Activated CD8-positive, alpha-beta memory T cell treated with anti-CD3 and anti-CD28 coated beads, Interleukin-2, amount 50 U/mL, for 4 hours (primary cell): ENCODE results near the gene B3GNT3.

Experiments
- DNase-seq: peaks from one replicate; pipeline ENCODE4 v3.0.0-alpha.2; 2020

The B3GNT3 gene, protein sequence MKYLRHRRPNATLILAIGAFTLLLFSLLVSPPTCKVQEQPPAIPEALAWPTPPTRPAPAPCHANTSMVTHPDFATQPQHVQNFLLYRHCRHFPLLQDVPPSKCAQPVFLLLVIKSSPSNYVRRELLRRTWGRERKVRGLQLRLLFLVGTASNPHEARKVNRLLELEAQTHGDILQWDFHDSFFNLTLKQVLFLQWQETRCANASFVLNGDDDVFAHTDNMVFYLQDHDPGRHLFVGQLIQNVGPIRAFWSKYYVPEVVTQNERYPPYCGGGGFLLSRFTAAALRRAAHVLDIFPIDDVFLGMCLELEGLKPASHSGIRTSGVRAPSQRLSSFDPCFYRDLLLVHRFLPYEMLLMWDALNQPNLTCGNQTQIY

DNA sequence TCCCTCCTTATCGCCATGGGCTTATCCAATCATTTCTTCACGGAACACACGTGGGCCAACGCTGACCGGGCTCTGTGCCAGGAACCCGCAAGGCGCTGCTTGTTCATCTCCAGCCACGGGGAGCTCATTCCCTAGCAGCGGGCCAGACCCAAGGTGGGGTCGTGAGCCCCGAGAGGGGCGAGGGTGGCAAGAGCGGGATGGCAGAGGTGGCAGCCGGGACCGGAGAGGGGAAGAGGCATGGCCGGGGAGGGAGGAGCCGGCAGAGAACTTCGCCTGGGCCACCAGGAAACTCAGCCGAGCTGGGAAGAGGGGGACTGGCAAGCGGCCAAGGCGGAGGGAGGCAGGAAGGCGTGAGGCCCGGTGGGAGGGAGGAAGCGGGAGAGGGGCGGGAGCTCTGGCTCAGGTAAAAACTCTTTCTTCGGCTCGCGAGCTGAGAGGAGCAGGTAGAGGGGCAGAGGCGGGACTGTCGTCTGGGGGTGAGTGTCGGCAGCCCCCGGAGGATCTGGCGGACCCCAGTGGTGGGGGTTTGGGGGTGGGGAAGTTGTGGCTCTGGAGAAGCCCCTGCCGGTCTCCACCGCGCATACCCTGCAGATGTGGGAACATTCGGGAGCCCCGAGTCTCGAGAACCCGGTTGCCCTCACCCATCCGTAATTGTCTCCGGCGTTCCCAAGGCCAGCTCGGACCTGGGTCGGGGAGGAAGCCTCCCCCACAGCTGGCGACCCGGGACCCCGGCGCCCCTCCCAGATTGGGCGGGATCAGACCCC, at the start of gene B3GNT3:
TSS of gene B3GNT3 (plus strand) at position 408 of the 764 bp plus-strand sequence. CDS start 12,670 bp downstream, outside the sequence.
- no peak for DNase-seq

DNA sequence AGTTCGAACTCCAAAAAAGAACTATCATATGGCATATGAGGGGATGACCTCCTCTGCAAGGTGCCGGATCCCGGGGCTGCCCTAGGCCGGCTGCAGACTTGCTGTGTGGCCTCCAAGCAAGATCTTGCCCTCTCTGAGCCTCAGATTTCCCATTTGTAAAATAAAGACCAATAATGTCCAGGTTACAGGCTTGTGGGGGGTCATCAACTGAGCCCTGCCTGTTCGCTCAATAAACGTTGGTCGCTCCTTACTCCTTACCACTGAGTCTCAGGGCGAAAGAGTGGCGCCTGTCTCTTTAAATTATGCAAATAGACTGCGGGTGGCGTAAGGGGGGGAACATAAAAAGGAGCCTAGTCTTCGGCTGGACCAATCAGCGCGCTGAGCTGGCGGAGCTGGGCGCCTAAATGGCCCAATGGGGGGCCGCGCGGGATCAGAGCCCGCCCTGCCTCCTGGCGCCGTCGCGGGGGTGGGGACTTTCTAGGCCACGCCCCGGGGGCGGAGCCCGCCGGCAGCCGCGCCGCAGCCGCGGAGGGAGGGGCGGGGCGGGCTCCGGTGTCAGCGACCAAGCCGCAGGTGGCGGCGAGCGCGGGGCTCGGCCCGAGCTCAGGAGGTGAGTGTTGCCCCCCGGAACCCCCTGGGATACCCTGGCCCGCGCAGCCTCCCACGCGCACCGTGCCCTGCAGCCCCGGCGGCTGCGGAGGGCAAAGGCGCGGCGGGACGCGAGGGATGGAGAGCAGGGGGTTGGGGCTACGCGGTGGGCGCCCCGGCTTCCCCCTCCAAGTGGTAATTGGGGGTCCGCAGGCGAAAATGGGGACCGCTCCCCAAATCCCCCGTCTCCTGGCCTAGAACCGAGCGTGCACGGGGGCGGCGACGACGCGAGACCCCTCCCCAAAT, 47.5 kb upstream of the B3GNT3 start:
- peak; percentile 92 for DNase-seq

DNA sequence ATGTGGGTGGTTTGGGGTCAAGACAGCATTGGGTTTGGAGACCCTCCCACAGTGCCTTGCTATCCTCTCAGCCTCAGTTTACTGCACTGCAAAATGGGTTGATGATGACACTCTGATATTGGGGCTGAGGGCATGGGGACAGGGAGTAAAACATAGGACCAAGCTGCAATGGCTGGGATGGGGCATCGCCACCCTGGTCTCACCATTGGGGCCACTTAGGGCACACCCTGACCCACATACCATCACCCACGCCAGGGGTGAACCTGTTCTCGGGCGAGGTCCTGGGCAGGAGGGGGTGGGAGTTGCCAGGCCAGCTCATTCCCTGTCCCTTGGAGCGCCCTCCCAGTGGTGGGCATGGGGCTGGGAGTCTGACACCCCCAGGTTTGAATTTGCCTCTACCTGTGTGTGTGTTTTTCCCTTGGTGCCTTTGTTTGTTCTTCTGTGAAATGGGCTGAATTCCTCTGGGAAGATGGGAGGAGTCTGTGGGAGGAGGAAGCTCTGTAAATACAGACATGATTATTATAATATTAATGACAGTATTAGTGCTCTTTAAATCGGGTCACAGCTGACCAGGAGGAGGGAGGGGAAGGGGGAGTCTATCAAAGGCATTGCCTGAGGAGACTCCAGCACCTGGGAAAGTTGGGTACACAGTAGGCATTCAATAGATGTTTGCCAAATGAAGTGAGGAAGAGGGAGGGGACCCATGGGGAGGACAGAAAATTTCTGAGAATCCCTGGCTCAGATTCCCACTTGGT, 45.9 kb upstream of the B3GNT3 start:
- no peak for DNase-seq

DNA sequence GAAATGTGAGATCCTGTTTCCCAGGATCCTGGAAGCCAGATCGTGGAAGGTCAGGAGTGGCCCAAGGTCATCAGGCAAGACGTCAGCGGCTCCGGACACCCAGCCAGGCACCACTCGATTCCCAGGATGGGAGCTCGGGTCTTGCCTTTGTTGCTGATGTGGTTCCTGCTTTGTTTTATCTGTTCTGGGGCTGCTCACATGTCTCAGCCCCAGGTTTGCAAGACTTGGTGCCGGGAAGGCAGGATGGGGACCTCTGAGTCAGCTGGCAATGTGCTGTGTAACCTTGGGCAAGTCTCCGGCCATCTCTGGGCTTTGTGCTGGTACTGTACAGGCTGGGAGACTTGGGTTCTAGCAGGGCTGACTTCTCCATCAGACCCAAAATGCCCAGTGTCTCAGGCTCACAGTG, 45.0 kb upstream of the B3GNT3 start:
- peak; percentile 27 for DNase-seq

DNA sequence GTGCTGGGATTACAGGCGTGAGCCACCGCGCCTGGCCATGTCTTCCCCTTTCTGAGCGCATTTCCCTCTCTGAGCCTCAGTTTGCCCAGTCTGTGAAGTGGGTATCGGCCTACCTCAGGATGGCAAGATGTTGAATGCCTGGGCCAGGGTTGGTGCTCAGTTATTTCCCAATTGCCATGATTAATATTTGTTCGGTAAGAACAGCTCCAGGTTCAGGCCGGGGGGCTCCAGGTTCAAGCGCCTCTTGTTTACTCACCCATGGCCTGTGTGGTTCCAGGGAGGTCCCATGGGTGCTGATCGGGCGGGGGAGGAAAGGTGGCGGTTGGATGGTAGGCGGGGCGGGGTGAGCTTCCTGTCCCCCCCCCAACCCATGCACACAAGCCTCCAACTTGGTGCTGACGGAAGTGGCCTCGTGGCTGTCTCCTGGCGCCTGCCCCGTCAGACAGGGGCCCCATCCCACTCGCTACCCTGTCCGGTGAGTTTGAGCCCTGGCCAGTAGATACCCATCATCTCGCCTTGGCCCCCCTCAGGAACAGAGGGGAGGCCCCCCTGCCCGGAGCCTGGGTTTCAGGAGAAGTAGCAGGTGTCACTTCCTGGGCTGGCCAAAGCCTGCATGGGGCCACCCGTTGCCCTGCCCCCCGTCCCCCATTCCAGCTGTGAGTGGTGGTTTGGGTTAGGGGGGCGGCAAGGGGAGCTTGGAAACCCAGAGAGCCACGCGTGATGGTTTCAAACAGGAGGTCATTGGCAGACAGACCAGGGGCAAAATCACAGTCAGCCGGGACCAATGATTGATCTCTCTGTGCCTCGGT, 43.6 kb upstream of the B3GNT3 start, which contains the start of gene FCHO1:
TSS of gene FCHO1 (plus strand) at position 375 of the 809 bp plus-strand sequence. CDS start 3,688 bp downstream, outside the sequence.
- DNase-seq = peak; percentile 87

DNA sequence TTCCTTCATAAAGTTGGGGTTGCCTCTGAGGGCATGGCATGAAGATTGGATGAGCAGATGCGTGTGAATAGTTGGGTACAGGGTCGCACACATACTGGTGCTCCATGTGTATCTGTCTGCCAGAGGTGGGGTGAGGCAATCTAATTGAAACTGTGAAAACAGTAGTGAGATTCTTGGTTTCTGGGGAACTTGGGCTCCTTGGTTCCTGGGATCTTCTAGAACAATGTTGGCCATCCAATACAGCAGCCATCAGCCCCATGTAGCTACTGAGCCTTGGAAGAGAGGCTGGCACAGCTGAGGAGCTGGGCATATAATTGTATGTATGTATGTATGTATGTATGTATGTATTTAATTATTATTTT, 43.0 kb upstream of the B3GNT3 start:
- no peak for DNase-seq

DNA sequence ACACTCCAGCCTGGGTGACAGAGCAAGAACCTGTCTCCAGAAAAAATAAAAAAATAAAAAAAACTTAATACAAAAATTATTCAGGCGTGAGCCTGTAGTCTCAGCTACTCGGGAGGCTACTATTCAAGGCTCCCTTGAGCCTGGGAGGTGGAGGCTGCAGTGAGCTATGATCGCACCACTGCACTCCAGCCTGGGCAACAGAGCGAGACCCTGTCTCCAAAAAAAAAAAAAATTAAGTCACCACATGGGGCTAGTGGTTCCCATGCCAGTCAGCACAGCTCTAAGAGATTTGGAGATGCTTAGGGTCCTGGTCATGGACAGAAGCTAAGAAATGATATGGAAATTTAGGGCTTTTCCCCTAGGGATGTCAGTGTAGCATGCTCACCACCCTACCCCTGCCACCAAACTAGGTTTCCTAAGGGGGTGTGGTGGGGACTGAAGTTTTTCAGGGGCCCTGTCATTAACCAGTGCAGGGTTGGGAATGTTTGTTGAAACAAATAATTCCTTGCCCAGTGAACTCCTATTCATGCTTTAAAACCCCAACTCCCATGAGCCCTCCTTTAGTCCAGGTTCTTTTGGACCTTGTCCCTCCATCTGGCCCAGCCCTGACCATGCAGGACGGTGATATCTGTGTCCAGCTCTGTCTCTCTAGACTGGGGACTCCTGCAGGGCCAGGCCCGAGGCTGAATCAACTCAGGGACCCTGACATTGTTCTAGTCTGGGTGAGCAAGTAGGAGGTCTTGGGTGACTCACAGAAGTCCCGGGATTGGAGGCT, 41.9 kb upstream of the B3GNT3 start:
- DNase-seq = no peak

DNA sequence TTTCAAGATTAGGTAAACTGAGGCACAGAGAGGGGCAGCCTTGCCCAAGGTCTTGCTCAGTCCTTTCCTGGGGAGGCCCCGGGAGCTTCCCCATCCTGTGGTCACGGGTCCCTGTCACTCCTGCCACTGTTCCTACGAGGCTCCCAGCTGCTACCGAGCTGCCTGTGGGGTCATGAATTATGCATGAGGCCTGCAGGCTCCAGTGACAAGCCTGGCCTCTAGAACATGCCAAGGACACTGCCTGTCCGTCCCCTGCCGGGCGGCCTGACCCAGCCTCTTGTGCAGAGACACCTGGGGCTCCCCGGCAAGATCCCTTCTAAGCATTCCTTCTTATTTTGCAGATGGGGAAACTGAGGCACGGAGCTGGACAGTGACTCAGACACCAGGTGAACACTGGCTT, 41.0 kb upstream of the B3GNT3 start:
- DNase-seq = no peak

DNA sequence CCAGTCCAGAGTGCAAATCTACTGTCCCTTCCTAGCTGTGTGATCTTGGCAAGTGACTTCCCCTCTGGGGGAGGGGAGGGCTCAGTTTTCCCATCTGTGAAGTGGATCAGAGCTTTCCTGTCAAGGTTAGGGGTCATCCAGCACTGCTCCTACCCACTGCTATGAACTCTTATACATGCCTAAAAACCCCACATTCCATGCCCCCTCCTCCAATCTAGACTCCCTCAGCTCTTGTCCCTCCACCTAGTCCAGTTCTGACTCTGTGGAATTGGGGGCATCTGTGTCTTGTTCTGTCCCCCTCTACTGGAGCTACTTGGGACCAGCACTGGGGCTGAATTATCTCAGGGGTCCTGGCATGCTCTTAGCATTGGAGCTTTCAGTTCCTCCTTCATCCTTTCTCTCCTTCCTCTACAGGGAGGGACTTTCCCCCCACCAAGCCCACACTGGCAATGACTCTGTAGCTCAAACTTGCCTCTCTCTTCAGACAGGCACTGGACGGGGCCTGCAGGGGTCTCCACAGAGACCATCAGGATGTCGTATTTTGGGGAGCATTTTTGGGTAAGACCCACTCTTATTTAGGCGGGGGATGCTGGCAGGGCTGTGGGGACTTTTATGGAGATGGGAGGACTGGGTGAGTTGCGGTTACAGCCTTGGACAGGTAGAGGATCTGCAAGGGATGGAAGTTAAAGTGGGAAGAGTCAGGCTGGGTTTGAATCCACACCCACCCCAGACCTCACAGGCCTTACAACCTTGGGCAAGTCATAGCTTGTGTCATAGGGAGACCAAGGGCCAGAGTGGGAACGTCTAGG, 40.1 kb upstream of the B3GNT3 start:
- no peak for DNase-seq

DNA sequence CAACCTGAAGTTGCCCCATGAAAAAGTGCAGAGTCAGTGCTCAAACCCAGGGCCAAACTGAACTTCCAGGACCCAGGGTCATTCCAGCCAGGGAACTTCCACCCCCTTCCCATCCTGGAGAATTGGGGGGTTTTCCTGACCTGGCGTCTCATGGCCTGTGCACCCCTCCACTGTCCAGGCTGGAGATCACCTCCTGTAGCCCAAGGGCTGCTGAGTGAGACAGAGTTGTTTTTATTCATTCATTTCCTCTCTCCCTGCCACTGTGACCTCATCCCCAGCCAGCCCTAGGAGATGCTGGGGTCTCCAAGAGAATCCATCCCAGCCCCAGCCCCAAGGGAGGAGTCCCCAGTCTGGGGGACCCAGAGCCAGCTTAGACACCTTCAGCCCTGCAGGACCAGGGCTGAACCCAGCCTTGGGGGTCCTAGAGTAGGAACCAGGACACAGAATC, 39.5 kb upstream of the B3GNT3 start:
- DNase-seq = no peak

DNA sequence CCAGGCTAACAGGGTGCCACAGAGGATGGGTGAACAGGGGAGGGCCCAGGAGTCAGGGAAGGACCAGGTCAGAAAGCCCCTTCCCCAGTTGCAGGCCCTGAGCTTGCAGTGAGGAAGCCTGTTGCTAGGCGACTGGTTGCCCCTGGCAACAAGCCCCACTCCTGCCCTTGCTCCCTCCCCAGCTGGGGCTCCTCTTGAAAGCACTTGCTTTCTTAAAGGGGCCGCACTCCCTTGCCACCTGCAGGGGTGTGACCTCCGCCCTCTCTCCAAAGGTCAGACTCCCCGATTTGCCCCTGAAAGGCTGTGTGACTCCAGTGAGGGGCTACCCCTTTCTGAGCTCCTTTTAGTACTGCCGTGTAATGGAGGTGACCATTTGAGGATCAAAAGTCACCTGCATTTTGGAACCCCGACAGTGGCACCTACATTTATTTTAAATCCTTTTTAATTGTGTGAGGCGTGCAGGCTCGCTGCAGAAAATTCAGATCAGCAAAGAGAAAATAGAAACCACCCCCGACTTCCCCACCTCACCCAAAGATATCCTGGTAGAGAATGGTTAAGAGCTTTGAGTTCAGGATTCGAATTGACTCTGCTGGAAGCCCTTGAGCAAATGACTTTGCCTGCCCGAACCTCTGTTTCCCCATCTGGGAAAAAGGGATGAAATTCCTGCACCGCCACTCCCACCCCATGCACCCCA, 38.8 kb upstream of the B3GNT3 start:
- DNase-seq = peak; percentile 29

DNA sequence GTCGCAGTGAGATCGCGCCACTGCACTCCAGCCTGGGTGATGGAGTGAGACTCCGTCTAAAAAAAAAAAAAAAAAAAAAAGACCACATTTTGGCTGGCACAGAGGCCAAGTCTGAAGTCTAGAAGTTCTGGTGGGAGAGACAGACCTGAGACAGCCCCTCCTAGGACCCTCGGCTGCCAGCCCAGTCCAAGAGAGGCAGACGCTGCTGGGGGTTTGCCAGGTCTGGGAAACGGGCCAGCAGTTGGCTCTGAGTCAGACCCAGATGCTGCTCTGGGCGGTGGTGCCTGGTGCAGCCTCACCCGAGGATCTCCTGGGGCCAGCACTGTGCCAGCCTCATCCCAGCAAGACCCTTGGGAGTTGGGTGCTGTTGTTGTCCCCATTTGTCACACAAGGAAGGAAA, 37.8 kb upstream of the B3GNT3 start:
- DNase-seq = no peak

DNA sequence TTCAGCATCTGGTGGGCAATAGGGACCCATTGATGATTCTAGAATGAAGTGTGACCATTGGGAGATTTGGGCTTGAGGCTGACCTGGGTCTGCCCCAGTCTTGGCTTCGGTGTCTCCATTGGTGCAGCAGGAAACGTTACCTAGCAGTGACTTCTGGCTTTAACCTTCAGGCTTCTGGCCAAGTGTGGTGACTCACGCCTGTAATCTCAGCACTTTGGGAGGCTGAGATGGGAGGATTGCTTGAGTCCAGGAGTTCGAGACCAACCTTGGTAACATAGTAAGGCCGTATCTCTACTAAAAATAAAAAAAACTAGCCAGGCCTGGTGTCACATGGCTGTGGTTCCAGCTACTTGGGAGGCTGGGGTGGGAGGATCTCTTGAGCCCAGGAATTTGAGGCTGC, 36.4 kb upstream of the B3GNT3 start:
- no peak for DNase-seq

DNA sequence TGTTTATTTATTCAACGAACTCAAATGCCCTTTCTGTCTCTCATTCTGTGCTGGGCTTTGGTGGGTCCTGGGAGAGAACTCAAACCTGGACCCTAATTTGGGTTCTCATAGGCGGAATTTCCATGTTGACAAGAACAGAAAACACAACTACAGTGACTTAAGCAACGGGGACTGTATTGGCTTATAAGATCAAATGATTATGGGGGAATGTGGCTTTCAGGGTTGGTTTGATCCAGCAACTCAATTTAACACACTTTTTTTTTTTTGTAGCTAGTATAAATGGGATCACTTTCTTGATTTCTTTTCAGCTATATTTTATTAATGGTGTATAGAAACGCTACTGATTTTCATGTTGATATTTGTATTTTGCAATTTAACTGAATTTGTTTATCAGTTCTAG, 33.8 kb upstream of the B3GNT3 start:
- no peak for DNase-seq

DNA sequence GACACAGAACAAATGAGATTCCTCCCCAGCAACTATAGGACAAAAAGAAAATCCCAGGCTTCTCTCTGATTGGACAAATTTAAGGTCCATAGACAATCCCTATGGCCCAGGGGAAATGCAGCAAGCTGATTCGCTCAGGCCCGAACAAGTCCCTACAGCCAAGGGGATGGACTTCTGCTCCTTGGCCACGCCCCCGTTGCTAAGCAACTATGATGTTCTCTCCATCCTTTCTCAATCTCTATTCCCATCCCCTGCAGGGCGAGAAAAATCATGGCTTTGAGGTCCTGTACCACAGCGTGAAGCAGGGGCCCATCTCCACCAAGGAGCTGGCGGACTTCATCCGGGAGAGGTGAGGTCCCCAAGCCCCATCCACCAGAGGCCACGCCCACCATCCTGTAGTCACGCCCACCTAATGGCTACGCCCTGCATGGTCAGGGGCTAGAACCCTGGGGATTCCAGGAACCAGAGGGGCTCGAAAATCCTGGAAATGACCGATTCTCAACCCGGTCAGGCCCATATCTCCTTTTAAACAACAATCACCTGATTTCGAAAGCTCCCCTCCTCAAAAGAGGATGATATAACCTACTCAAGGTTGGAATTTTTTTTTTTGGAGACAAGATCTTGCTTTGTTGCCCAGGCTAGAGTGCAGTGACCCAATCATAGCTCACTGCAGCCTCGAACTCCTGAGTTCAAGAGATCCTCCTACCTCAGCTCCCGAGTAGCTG, 32.3 kb upstream of the B3GNT3 start:
- no peak for DNase-seq

DNA sequence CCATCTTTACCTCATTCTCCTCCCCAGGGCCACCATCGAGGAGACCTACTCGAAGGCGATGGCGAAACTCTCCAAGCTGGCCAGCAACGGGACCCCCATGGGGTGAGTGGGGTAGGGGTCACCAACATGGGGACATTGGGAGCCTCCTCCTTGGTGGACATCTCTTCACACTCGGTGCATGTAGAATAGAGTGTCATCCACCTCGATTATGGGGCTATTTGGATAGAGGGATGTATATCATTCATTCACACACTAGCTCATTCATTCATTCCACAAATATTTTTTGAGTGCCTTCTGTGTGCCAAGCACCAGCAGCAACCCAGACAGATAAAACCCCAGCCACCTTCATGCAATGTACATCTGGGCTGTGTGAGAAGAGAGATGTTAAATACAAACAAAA, 30.6 kb upstream of the B3GNT3 start:
- DNase-seq = no peak

DNA sequence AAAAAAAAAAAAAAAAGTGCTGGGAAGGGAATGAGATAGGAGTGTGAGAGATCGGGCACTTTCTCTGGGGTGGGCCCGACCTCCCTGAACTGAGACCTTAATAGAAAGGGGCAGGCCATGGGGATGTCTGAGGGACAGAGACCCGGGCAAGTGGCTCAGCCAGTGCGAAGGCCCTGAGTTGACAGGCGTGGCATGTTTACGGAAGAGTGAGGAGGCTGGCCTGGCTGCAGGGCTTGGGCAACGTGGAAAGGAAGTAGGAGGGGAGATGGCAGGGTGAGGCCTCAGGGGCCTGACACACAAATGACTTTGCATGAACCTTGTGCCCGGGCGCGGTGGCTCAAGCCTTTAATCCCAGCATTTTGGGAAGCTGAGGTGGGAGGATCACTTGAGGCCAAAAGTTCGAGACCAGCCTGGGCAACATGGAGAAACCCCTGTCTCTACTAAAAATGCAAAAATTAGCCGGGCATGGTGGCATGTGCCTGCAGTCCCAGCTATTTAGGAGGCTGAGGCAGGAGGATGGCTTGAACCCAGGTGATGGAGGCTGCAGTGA, 29.8 kb upstream of the B3GNT3 start:
- no peak for DNase-seq

DNA sequence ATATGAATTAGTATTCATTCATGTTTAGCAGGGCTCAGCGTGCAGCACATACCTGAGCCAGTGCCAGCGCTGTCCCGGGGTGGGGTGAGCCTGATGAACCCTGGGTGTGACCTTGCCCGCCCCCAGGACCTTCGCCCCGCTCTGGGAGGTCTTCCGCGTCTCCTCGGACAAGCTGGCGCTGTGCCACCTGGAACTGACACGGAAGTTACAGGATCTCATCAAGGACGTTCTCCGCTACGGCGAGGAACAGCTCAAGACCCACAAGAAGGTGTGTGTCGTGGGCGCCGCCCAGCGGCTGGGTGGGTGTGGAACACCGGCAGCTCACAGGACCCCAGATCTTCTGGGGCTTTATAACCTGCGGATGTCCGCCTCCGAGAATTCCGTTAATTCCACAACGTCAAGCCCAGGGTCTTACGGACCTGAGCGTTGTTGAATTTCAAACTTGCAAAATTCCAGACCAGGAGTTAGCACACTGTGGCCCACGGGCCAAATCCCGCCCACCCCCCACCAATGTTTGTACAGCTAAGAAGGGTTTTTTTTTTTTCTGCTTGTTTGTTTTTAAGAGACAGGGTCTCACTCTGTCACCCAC, 28.3 kb upstream of the B3GNT3 start:
- DNase-seq = peak; percentile 46
